ENCODE results near the gene RALGPS1.
"Not testable (repeated sequence)": the region's sequence is repeated elsewhere in the genome, so short reads cannot be mapped to it uniquely, and the experiment has no call there.

The RALGPS1 gene

GRCh38 chr9:127137640-127138360, 223.2 kb downstream of the RALGPS1 start:
- in situ Hi-C loops (cut with MboI; ENCODE audit: low pct_unique_long_range_greater_than_20kb, low sequenced_read_pairs): no loop called here
- DNase-seq: no peak

- in situ Hi-C loops (cut with MboI; ENCODE audit: low pct_unique_long_range_greater_than_20kb, low sequenced_read_pairs): no loop called here
- no peak for DNase-seq
Measured at GRCh38 chr9:127138444-127138843, 223.9 kb downstream of the RALGPS1 start.

GRCh38 chr9:127139071-127139731, 224.6 kb downstream of the RALGPS1 start:
- in situ Hi-C loops (cut with MboI; ENCODE audit: low pct_unique_long_range_greater_than_20kb, low sequenced_read_pairs): no loop called here
- DNase-seq: no peak

GRCh38 chr9:127139775-127140174, 225.2 kb downstream of the RALGPS1 start:
- no peak for DNase-seq
- in situ Hi-C loops (cut with MboI; ENCODE audit: low pct_unique_long_range_greater_than_20kb, low sequenced_read_pairs): no loop called here

GRCh38 chr9:127140181-127140580, 225.6 kb downstream of the RALGPS1 start:
- in situ Hi-C loops (cut with MboI; ENCODE audit: low pct_unique_long_range_greater_than_20kb, low sequenced_read_pairs): no loop called here
- no peak for DNase-seq

- in situ Hi-C loops (cut with MboI; ENCODE audit: low pct_unique_long_range_greater_than_20kb, low sequenced_read_pairs): no loop called here
Measured at GRCh38 chr9:127140842-127141675, 226.5 kb downstream of the RALGPS1 start.

GRCh38 chr9:127142291-127142690, 227.7 kb downstream of the RALGPS1 start:
- in situ Hi-C loops (cut with MboI; ENCODE audit: low pct_unique_long_range_greater_than_20kb, low sequenced_read_pairs): no loop called here
- no peak for DNase-seq

More at GRCh38 chr9:127140842-127141675, 226.5 kb downstream of the RALGPS1 start:
- DNase-seq: no peak

GRCh38 chr9:127142931-127143464, 228.4 kb downstream of the RALGPS1 start:
- no peak for DNase-seq
- in situ Hi-C loops (cut with MboI; ENCODE audit: low pct_unique_long_range_greater_than_20kb, low sequenced_read_pairs): no loop called here

- in situ Hi-C loops (cut with MboI; ENCODE audit: low pct_unique_long_range_greater_than_20kb, low sequenced_read_pairs): no loop called here
Measured at GRCh38 chr9:127143920-127144465, 229.4 kb downstream of the RALGPS1 start.

GRCh38 chr9:127144670-127145445, 230.3 kb downstream of the RALGPS1 start:
- DNase-seq: no peak
- in situ Hi-C loops (cut with MboI; ENCODE audit: low pct_unique_long_range_greater_than_20kb, low sequenced_read_pairs): no loop called here

More at GRCh38 chr9:127143920-127144465, 229.4 kb downstream of the RALGPS1 start:
- no peak for DNase-seq

- in situ Hi-C loops (cut with MboI; ENCODE audit: low pct_unique_long_range_greater_than_20kb, low sequenced_read_pairs); DNase-seq: not testable (repeated sequence)
Measured at GRCh38 chr9:127146841-127147240, 232.3 kb downstream of the RALGPS1 start.

GRCh38 chr9:127147251-127147650, 232.7 kb downstream of the RALGPS1 start:
- DNase-seq: no peak
- in situ Hi-C loops (cut with MboI; ENCODE audit: low pct_unique_long_range_greater_than_20kb, low sequenced_read_pairs): no loop called here

- in situ Hi-C loops (cut with MboI; ENCODE audit: low pct_unique_long_range_greater_than_20kb, low sequenced_read_pairs): no loop called here
- no peak for DNase-seq
Measured at GRCh38 chr9:127148014-127148413, 233.4 kb downstream of the RALGPS1 start.

GRCh38 chr9:127149010-127149409, 234.4 kb downstream of the RALGPS1 start:
- no peak for DNase-seq
- in situ Hi-C loops (cut with MboI; ENCODE audit: low pct_unique_long_range_greater_than_20kb, low sequenced_read_pairs): no loop called here

- in situ Hi-C loops (cut with MboI; ENCODE audit: low pct_unique_long_range_greater_than_20kb, low sequenced_read_pairs): no loop called here
- no peak for DNase-seq
Measured at GRCh38 chr9:127149463-127150390, 235.1 kb downstream of the RALGPS1 start.

- no peak for DNase-seq
- in situ Hi-C loops (cut with MboI; ENCODE audit: low pct_unique_long_range_greater_than_20kb, low sequenced_read_pairs): no loop called here
Measured at GRCh38 chr9:127153501-127153900, 238.9 kb downstream of the RALGPS1 start.

- in situ Hi-C loops (cut with MboI; ENCODE audit: low pct_unique_long_range_greater_than_20kb, low sequenced_read_pairs): no loop called here
- no peak for DNase-seq
Measured at GRCh38 chr9:127154003-127154389, 239.4 kb downstream of the RALGPS1 start.

Data from KBM-7 (cell line).